Liver (tissue), 9 donors: ENCODE measurements around the gene SNAPIN. TPM values are rescaled to one million over a fixed set of nuclear protein-coding genes. Genes with fewer than 3 reads are reported as not detected.
A peak's percentile ranks its signal among the peaks of the same experiment; 100 is the strongest.

Experiments used
- DNase-seq: peaks from one replicate; pipeline ENCODE4 v3.0.0-alpha.2; 2017; ENCODE audit warnings: low spot score
- H3K27ac ChIP-seq, 2 donors: one replicate each; pipeline ENCODE4 v1.7.0; 2013; ENCODE audit warnings: inconsistent platforms in 2 of 2, low read length in 2 of 2, control low read depth in 1 of 2, low read depth in 1 of 2, mild to moderate bottlenecking in 1 of 2
- H3K27me3 ChIP-seq, 4 donors: one replicate each; pipeline versions ENCODE4 v1.6.1 to v1.7.0; 2013; ENCODE audit warnings: low read length in 3 of 4, inconsistent platforms in 1 of 4, mild to moderate bottlenecking in 1 of 4, moderate library complexity in 1 of 4; ENCODE audit not compliant: control insufficient read depth in 4 of 4, insufficient read depth in 4 of 4
- H3K36me3 ChIP-seq, 4 donors: one replicate each; pipeline versions ENCODE4 v1.6.1 to v1.7.0; 2013; ENCODE audit warnings: low read length in 3 of 4, mild to moderate bottlenecking in 3 of 4, low read depth in 1 of 4, moderate library complexity in 1 of 4; ENCODE audit not compliant: control insufficient read depth in 4 of 4, insufficient read depth in 3 of 4
- H3K4me1 ChIP-seq, 4 donors: one replicate each; pipeline versions ENCODE4 v1.6.1 to v1.7.0; 2013; ENCODE audit warnings: low read length in 3 of 4, mild to moderate bottlenecking in 3 of 4, moderate library complexity in 1 of 4; ENCODE audit not compliant: control insufficient read depth in 4 of 4, insufficient read depth in 4 of 4
- H3K4me3 ChIP-seq, 3 donors: one replicate each; pipeline versions ENCODE4 v1.6.1 to v1.7.0; 2013; ENCODE audit warnings: low read length in 3 of 3, control low read depth in 1 of 3, low read depth in 1 of 3, mild to moderate bottlenecking in 1 of 3
- H3K9ac ChIP-seq, 2 donors: one replicate each; pipeline ENCODE4 v1.7.0; 2013; ENCODE audit warnings: low read length in 2 of 2, mild to moderate bottlenecking in 2 of 2, moderate library complexity in 2 of 2, control low read depth in 1 of 2, low read depth in 1 of 2
- H3K9me3 ChIP-seq, 4 donors: one replicate each; pipeline versions ENCODE4 v1.6.1 to v1.7.0; 2013; ENCODE audit warnings: low read length in 3 of 4; ENCODE audit not compliant: control insufficient read depth in 4 of 4
- EGR1 ChIP-seq, 2 donors: IDR thresholded peaks; 2 replicates each; pipeline ENCODE4 v1.6.1; 2016 to 2018; ENCODE audit warnings: antibody characterized with exemption in 2 of 2, low read depth in 2 of 2
- FOXA1 ChIP-seq: IDR thresholded peaks from 2 replicates; pipeline ENCODE4 v1.6.1; 2016; ENCODE audit warnings: antibody characterized with exemption
- FOXA2 ChIP-seq: IDR thresholded peaks from 2 replicates; pipeline ENCODE4 v1.6.1; 2016; ENCODE audit warnings: antibody characterized with exemption
- GABPA ChIP-seq, 2 donors: IDR thresholded peaks in 1 of 2; conservative IDR thresholded peaks in 1 of 2; 2 replicates each; pipeline ENCODE4 v1.6.1; 2016; ENCODE audit warnings: antibody characterized with exemption in 2 of 2, mild to moderate bottlenecking in 1 of 2, moderate library complexity in 1 of 2
- HNF4A ChIP-seq, 2 donors: conservative IDR thresholded peaks; 2 replicates each; pipeline ENCODE4 v1.6.1; 2016; ENCODE audit warnings: antibody characterized with exemption in 2 of 2, mild to moderate bottlenecking in 2 of 2
- HNF4G ChIP-seq: IDR thresholded peaks from 2 replicates; pipeline ENCODE4 v1.6.1; 2016; ENCODE audit warnings: antibody characterized with exemption
- JUND ChIP-seq, 2 donors: IDR thresholded peaks; 2 replicates each; pipeline ENCODE4 v1.6.1; 2016; ENCODE audit warnings: antibody characterized with exemption in 2 of 2
- NR2F2 ChIP-seq: IDR thresholded peaks from 2 replicates; pipeline ENCODE4 v1.6.1; 2016; ENCODE audit warnings: antibody characterized with exemption
- RAD21 ChIP-seq, 2 donors: IDR thresholded peaks; 2 replicates each; pipeline ENCODE4 v1.6.1; 2016; ENCODE audit warnings: antibody characterized with exemption in 2 of 2, mild to moderate bottlenecking in 2 of 2
- RXRA ChIP-seq, 2 donors: IDR thresholded peaks; 2 replicates each; pipeline ENCODE4 v1.6.1; 2017 to 2018; ENCODE audit warnings: antibody characterized with exemption in 2 of 2, mild to moderate bottlenecking in 1 of 2
- SP1 ChIP-seq: IDR thresholded peaks from 2 replicates; pipeline ENCODE4 v1.6.1; 2018; ENCODE audit warnings: antibody characterized with exemption, mild to moderate bottlenecking
- TAF1 ChIP-seq: conservative IDR thresholded peaks from 2 replicates; pipeline ENCODE4 v1.6.1; 2016; ENCODE audit warnings: antibody characterized with exemption, mild to moderate bottlenecking
- YY1 ChIP-seq: IDR thresholded peaks from 2 replicates; pipeline ENCODE4 v1.6.1; 2016; ENCODE audit warnings: antibody characterized with exemption, mild to moderate bottlenecking
- WGBS: extraction: QIAGEN DNeasy Blood & Tissue Kit; methylation state at CpG from one replicate; pipeline ENCODE4 v1.1.7; 2013; 5-methylcytosine and 5-hydroxymethylcytosine counted together
- polyA plus RNA-seq, 2 donors: library from polyadenylated mRNA; stranded (reverse) in 1 of 2; unstranded in 1 of 2; fragments of 200-250 nt in 1 of 2; fragments of >200 nt in 1 of 2; fragmentation: Nextera tagmentation in 1 of 2; extraction: Ambion mirVana in 1 of 2; gene quantifications; one replicate each; pipeline versions ENCODE4 v1.2.1 to v1.2.3, GENCODE V29; 2013 to 2015
- total RNA-seq, 2 donors: library from RNA; depleted of rRNA; stranded (reverse); fragments of >200 nt; gene quantifications; one replicate each; pipeline ENCODE4 v1.2.3, GENCODE V29; 2014
- TF ChIP-seq, protein P1 (sequence below): fragments of 150-350 bp; IDR thresholded peaks from 2 replicates; pipeline ENCODE4 v1.5.1; 2017; ENCODE audit warnings: improper control_type of control experiment, low read depth, low read length; ENCODE audit not compliant: missing input control
- TF ChIP-seq, protein P2 (sequence below): IDR thresholded peaks from 2 replicates; pipeline ENCODE4 v1.6.1; 2016; ENCODE audit warnings: antibody characterized with exemption
- TF ChIP-seq, protein P3 (sequence below): IDR thresholded peaks from 2 replicates; pipeline ENCODE4 v1.6.1; 2016; ENCODE audit warnings: antibody characterized with exemption, mild to moderate bottlenecking
- TF ChIP-seq, protein P4 (sequence below): IDR thresholded peaks from 2 replicates; pipeline ENCODE4 v1.6.1; 2016; ENCODE audit warnings: antibody characterized with exemption
- TF ChIP-seq, protein P5 (sequence below): IDR thresholded peaks from 2 replicates; pipeline ENCODE4 v1.6.1; 2016; ENCODE audit warnings: antibody characterized with exemption
- donor health status: healthy.
- donor health status: healthy.
- donor health status: healthy.
- donor health status: healthy.
- donor health status: healthy.

Gene SNAPIN
- total and polyA plus RNA-seq, 4 donors: 20.0 to 30.5 (median 24.2) TPM

DNA sequence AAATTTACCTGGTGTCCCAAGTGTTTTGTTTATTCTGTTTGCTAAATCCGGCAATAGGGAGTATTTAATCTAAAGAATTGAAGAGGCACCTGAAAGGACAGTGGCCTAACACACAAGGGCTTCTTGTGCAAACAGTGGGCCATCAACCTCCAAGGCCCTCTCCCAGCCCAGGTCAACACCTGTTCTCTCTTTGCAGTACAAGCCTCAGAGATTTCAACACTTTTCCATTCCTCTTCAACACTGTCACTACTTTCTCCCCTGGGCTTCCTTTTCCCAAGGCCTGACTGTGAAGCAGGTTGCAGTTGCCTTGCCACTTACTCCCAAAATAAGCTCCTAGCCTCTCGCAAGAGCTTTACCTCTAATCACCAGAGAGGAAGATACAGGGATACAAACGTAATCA is 3.2 kb upstream of the SNAPIN start:
- 84% methylated on average over 3 of the region's 3 CpGs for WGBS
- no peak for TF ChIP-seq SP1
- TF ChIP-seq, protein P1, sequence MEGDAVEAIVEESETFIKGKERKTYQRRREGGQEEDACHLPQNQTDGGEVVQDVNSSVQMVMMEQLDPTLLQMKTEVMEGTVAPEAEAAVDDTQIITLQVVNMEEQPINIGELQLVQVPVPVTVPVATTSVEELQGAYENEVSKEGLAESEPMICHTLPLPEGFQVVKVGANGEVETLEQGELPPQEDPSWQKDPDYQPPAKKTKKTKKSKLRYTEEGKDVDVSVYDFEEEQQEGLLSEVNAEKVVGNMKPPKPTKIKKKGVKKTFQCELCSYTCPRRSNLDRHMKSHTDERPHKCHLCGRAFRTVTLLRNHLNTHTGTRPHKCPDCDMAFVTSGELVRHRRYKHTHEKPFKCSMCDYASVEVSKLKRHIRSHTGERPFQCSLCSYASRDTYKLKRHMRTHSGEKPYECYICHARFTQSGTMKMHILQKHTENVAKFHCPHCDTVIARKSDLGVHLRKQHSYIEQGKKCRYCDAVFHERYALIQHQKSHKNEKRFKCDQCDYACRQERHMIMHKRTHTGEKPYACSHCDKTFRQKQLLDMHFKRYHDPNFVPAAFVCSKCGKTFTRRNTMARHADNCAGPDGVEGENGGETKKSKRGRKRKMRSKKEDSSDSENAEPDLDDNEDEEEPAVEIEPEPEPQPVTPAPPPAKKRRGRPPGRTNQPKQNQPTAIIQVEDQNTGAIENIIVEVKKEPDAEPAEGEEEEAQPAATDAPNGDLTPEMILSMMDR: no peak
- no peak for TF ChIP-seq FOXA1
- TF ChIP-seq RXRA (IDR thresholded peaks at IDR 0.05): no peak
- no peak for TF ChIP-seq NR2F2
- TF ChIP-seq, protein P2, sequence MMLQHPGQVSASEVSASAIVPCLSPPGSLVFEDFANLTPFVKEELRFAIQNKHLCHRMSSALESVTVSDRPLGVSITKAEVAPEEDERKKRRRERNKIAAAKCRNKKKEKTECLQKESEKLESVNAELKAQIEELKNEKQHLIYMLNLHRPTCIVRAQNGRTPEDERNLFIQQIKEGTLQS: no peak
- no peak for TF ChIP-seq RAD21 (IDR thresholded peaks at IDR 0.05)
- TF ChIP-seq, protein P3, sequence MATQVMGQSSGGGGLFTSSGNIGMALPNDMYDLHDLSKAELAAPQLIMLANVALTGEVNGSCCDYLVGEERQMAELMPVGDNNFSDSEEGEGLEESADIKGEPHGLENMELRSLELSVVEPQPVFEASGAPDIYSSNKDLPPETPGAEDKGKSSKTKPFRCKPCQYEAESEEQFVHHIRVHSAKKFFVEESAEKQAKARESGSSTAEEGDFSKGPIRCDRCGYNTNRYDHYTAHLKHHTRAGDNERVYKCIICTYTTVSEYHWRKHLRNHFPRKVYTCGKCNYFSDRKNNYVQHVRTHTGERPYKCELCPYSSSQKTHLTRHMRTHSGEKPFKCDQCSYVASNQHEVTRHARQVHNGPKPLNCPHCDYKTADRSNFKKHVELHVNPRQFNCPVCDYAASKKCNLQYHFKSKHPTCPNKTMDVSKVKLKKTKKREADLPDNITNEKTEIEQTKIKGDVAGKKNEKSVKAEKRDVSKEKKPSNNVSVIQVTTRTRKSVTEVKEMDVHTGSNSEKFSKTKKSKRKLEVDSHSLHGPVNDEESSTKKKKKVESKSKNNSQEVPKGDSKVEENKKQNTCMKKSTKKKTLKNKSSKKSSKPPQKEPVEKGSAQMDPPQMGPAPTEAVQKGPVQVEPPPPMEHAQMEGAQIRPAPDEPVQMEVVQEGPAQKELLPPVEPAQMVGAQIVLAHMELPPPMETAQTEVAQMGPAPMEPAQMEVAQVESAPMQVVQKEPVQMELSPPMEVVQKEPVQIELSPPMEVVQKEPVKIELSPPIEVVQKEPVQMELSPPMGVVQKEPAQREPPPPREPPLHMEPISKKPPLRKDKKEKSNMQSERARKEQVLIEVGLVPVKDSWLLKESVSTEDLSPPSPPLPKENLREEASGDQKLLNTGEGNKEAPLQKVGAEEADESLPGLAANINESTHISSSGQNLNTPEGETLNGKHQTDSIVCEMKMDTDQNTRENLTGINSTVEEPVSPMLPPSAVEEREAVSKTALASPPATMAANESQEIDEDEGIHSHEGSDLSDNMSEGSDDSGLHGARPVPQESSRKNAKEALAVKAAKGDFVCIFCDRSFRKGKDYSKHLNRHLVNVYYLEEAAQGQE: no peak
- no peak for TF ChIP-seq HNF4A (conservative IDR thresholded peaks at IDR 0.05)
- TF ChIP-seq, protein P4, sequence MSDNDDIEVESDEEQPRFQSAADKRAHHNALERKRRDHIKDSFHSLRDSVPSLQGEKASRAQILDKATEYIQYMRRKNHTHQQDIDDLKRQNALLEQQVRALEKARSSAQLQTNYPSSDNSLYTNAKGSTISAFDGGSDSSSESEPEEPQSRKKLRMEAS: no peak
- TF ChIP-seq, protein P5, sequence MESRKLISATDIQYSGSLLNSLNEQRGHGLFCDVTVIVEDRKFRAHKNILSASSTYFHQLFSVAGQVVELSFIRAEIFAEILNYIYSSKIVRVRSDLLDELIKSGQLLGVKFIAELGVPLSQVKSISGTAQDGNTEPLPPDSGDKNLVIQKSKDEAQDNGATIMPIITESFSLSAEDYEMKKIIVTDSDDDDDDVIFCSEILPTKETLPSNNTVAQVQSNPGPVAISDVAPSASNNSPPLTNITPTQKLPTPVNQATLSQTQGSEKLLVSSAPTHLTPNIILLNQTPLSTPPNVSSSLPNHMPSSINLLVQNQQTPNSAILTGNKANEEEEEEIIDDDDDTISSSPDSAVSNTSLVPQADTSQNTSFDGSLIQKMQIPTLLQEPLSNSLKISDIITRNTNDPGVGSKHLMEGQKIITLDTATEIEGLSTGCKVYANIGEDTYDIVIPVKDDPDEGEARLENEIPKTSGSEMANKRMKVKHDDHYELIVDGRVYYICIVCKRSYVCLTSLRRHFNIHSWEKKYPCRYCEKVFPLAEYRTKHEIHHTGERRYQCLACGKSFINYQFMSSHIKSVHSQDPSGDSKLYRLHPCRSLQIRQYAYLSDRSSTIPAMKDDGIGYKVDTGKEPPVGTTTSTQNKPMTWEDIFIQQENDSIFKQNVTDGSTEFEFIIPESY: no peak
- no peak for TF ChIP-seq HNF4G
- TF ChIP-seq GABPA (IDR thresholded peaks at IDR 0.05 in 1 of 2, conservative IDR thresholded peaks at IDR 0.05 in 1 of 2): no peak
- TF ChIP-seq FOXA2: no peak
- no peak for TF ChIP-seq JUND (IDR thresholded peaks at IDR 0.05)
- TF ChIP-seq EGR1 (IDR thresholded peaks at IDR 0.05; ENCODE audit: low read depth in 2 of 2): no peak
- no peak for TF ChIP-seq YY1
- no peak overlapping the region for H3K27ac ChIP-seq

DNA sequence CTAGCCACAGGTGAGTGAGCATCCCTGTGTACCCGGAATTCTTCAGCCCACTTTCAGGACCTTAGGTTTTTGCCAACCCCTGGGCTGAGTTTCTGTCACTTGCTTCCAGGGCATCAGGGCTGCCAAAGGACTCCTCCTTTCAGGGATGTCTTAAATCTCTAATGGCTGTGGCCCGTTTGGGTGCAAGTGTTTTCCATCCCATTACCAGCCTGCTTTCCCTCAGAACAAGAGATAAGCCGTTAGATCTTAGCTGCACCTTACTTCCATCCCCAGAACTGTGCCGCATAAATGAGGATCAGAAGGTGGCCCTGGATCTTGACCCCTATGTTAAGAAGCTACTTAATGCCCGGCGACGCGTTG is 652 bp downstream of the SNAPIN start:
- Histone ChIP-seq H3K27ac (peak overlapping the region; percentile 89 to 96), H3K36me3 (peaks cover 9 to 32% (median 29%) of the 10 kb centered on the region in 4 donors), H3K4me3 (peak overlapping the region; percentile 80 to 92 (median 90)), H3K9me3 (no peaks in the 10 kb centered on the region), H3K27me3 (no peaks in the 10 kb centered on the region), H3K4me1 (peaks cover 1 to 12% (median 9%) of the 10 kb centered on the region in 4 donors), H3K9ac (peak overlapping the region; percentile 83 to 87)
- no peak for DNase-seq
- TF ChIP-seq, protein P2: no peak
- no peak for TF ChIP-seq TAF1
- no peak for TF ChIP-seq NR2F2
- TF ChIP-seq GABPA (IDR thresholded peaks at IDR 0.05 in 1 of 2, conservative IDR thresholded peaks at IDR 0.05 in 1 of 2): no peak
- TF ChIP-seq SP1: no peak
- TF ChIP-seq YY1: no peak
- TF ChIP-seq, protein P4: no peak
- 45% methylated on average over 8 of the region's 8 CpGs for WGBS

More for the DNA sequence above, 3.2 kb upstream of the SNAPIN start:
- DNase-seq: no peak
- Histone ChIP-seq H3K9ac (no peak overlapping the region), H3K27me3 (no peaks in the 10 kb centered on the region), H3K36me3 (no peaks in the 10 kb centered on the region), H3K9me3 (no peaks in the 10 kb centered on the region), H3K4me3 (no peak overlapping the region), H3K4me1 (peaks cover 1 to 12% (median 9%) of the 10 kb centered on the region in 4 donors)
